GM12801 (cell line): ENCODE data around the gene BCAS3.

Experiments
- TF ChIP-seq, protein P1 (sequence below): IDR thresholded peaks from one replicate; pipeline ENCODE4 v1.5.1; 2011; ENCODE audit warnings: control low read depth; ENCODE audit not compliant: insufficient read length; ENCODE audit errors: extremely low read depth

The BCAS3 gene

DNA sequence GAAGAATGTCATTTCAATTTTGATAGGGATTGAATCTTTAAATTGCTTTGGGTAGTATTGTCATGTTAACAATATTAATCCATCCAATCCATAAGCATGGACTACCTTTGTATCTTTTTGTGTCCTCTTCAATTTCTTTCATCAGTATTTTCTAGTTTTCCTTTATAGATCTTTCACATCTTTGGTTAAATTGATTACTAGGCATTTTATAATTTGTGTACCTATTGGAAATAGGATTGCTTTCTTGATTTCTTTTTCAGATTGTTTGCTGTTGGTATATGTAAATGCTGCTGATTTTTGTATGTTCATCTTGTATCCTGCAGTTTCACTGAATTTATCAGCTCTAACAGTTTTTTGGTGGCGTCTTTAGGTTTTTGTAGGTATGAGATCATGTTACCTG is 24.1 kb upstream of the BCAS3 start:
- TF ChIP-seq, protein P1, sequence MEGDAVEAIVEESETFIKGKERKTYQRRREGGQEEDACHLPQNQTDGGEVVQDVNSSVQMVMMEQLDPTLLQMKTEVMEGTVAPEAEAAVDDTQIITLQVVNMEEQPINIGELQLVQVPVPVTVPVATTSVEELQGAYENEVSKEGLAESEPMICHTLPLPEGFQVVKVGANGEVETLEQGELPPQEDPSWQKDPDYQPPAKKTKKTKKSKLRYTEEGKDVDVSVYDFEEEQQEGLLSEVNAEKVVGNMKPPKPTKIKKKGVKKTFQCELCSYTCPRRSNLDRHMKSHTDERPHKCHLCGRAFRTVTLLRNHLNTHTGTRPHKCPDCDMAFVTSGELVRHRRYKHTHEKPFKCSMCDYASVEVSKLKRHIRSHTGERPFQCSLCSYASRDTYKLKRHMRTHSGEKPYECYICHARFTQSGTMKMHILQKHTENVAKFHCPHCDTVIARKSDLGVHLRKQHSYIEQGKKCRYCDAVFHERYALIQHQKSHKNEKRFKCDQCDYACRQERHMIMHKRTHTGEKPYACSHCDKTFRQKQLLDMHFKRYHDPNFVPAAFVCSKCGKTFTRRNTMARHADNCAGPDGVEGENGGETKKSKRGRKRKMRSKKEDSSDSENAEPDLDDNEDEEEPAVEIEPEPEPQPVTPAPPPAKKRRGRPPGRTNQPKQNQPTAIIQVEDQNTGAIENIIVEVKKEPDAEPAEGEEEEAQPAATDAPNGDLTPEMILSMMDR: no peak

DNA sequence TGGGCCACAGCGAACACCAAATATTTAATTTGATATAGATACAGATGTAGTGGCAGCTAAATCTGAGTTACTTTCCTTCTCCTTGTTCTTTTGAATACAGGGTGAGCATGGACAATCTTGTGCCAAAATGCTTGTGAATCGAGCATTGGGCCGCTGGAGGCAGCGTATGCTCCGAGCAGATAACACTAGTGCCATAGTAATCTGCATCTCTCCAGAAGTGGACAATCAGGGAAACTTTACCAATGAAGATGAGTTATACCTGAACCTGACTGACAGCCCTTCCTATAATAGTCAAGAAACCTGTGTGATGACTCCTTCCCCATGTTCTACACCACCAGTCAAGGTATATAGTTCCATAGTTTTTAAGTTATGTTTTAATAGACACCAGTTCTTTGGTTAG is 21.2 kb upstream of the BCAS3 start:
- TF ChIP-seq, protein P1: no peak

DNA sequence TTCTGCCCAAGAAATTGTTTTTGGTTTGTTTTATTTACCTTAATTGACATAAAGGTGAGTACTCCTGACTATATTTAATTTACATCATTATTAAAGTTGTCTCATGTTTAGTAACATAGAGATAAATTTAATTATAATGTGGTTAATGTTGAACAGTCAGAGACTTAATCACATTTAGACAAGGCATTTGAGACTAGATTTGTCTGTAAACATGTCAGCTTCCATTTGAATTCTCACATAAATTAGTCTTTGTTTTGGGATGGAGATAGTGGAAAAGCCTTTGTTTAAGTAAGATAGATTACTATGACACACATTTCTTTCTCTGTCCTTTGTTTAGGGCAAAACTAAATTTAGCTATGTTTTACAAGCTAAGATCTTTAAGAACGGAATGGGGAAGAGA is 18.5 kb upstream of the BCAS3 start:
- TF ChIP-seq, protein P1: no peak

DNA sequence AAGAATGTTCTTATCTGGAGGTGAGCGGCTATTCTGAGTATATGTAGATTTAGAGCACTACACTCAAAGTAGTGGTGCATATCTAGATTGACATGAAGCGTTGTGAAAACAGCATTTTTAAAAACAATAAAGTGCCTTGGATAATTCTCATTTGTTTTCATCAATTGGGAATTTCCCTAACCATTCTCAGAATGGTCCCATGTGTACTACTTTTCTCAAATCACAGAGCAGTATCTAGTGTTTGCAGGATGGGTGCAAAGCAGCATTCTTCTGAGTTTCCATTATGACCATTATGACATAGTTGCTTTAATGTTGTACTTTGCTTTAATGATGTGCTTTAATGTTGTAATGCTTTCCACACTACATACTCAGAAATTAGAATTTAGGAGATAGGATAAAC is 16.2 kb upstream of the BCAS3 start:
- TF ChIP-seq, protein P1: no peak

DNA sequence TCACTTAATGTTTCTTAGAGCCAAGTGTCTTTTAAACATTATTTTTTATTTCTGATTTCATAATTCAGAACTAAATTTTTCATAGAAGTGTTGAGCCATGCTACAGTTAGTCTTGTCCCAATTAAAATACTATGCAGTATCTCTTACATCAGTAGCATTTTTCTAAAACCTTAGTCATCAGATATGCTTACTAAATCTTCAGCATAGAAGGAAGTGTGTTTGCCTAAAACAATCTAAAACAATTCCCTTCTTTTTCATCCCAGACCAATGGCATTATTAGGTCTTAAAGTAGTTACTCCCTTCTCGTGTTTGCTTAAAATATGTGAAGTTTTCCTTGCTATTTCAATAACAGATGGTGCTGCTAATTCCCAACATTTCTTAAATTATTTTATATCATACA is 13.6 kb upstream of the BCAS3 start:
- TF ChIP-seq, protein P1: no peak

DNA sequence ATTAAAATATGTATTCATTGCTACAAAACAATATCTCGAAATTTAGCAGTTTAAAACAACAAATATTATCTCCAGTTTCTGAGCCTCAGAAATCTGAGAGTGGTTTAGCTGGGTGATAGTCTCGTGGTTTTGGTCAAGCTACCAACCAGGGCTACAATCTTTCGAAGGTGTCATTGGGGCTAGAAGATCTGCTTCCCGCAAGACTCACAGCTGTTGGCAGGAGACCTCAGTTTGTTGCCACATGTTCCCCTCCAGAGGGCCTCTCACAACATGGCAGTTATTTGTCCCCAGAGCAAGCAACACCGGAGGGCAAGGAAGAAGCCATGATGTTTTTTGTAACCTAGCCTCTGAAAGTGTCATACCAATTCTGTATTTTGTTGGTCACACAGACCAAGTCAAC is 12.0 kb upstream of the BCAS3 start:
- TF ChIP-seq, protein P1: no peak

DNA sequence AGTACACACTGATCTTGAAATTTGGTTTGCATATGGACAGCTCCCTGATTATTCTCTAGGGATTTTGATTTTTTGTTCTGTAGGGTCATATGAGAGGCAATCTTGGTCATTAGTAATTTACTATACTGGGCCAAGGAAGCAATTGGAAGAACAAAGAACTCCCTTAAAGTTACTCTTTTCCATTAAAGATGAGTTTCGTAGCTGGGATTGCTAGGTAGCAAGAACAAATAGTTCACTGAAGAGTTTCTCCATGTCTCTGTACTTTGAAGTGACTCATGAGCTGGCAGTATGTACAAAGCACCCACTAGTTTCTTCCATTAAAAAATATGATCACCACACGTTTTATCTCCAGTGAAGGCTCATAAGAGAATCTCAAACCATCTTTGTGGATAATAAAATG is 6.2 kb upstream of the BCAS3 start:
- TF ChIP-seq, protein P1: no peak

DNA sequence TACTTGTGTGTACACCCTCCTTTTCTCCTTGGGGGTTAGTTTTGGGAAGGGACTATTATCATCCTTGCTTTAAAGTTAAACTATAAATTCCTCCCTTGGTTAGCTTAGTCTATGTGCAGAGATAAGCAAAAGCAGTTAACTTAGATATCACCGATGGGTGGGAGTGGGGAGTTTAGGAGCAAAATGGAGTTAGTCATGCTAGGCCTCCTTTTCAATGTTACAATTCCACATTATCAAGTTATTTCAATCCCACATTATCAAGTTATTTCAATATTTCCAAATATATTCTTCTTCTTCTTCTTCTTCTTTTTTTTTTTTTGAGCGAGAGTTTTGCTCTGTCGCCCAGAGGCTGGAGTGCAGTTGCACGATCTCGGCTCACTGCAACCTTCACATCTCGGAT is 1.7 kb upstream of the BCAS3 start:
- TF ChIP-seq, protein P1: no peak
